Neuronal stem cell (in vitro differentiated cells): ENCODE data around the gene MYL5.

Experiments
- DNase-seq: peaks from one replicate; pipeline ENCODE4 v3.0.0-alpha.2; 2013; ENCODE audit warnings: low spot score
- H2AFZ ChIP-seq: one replicate; pipeline ENCODE4 v1.6.1; 2013; ENCODE audit warnings: mild to moderate bottlenecking, low read length, inconsistent platforms
- H2AK5ac ChIP-seq: 2 replicates; pipeline ENCODE4 v1.6.1; 2013; ENCODE audit warnings: low read depth, mild to moderate bottlenecking, inconsistent platforms, low read length, moderate library complexity, mixed read lengths
- H2BK120ac ChIP-seq: 2 replicates; pipeline ENCODE4 v1.6.1; 2013; ENCODE audit warnings: low read depth, mild to moderate bottlenecking, inconsistent platforms, low read length, moderate library complexity, mixed read lengths
- H2BK12ac ChIP-seq: one replicate; pipeline ENCODE4 v1.6.1; 2013; ENCODE audit warnings: low read length, inconsistent platforms
- H2BK15ac ChIP-seq: 2 replicates; pipeline ENCODE4 v1.6.1; 2013; ENCODE audit warnings: mild to moderate bottlenecking, low read length, inconsistent platforms, mixed read lengths
- H2BK5ac ChIP-seq: one replicate; pipeline ENCODE4 v1.6.1; 2013; ENCODE audit warnings: inconsistent platforms, mild to moderate bottlenecking, low read length, moderate library complexity
- H3K14ac ChIP-seq: one replicate; pipeline ENCODE4 v1.6.1; 2013; ENCODE audit warnings: low read length, inconsistent platforms
- H3K18ac ChIP-seq: 2 replicates; pipeline ENCODE4 v1.6.1; 2013; ENCODE audit warnings: low read length, inconsistent platforms
- H3K23ac ChIP-seq: 2 replicates; pipeline ENCODE4 v1.6.1; 2013; ENCODE audit warnings: low read depth, mild to moderate bottlenecking, mixed read lengths, low read length, inconsistent platforms; ENCODE audit not compliant: poor library complexity
- H3K27ac ChIP-seq: replicated peaks from 3 replicates; pipeline ENCODE4 v1.5.1; 2013; ENCODE audit warnings: low read length, inconsistent platforms
- H3K27me3 ChIP-seq, 3 experiments: 2 replicates each; pipeline ENCODE4 v1.6.1; 2013; ENCODE audit warnings: low read length in 3 of 3, mild to moderate bottlenecking in 2 of 3, inconsistent platforms in 1 of 3, low read depth in 1 of 3, mixed read lengths in 1 of 3, moderate library complexity in 1 of 3; ENCODE audit not compliant: control insufficient read depth in 3 of 3, insufficient read depth in 3 of 3
- H3K36me3 ChIP-seq, 2 donors: replicated peaks in 1 of 2; 2 replicates each; pipeline ENCODE4 v1.6.1; 2013; ENCODE audit warnings: low read length in 2 of 2; ENCODE audit not compliant: control insufficient read depth in 2 of 2, insufficient read depth in 2 of 2
- H3K4ac ChIP-seq: 2 replicates; pipeline ENCODE4 v1.6.1; 2013; ENCODE audit warnings: inconsistent platforms, mild to moderate bottlenecking, low read length, moderate library complexity
- H3K4me1 ChIP-seq, 2 donors: 1 replicate in 1 of 2; 2 replicates in 1 of 2; pipeline ENCODE4 v1.6.1; 2013; ENCODE audit warnings: low read length in 2 of 2, low read depth in 1 of 2; ENCODE audit not compliant: control insufficient read depth in 2 of 2, insufficient read depth in 1 of 2
- H3K4me2 ChIP-seq: one replicate; pipeline ENCODE4 v1.6.1; 2013; ENCODE audit warnings: mild to moderate bottlenecking, low read length, inconsistent platforms; ENCODE audit not compliant: insufficient read depth, poor library complexity, severe bottlenecking
- H3K4me3 ChIP-seq, 2 donors: 2 replicates each; pipeline ENCODE4 v1.5.1; 2013; ENCODE audit warnings: low read length in 2 of 2, mild to moderate bottlenecking in 2 of 2, inconsistent platforms in 1 of 2, moderate library complexity in 1 of 2
- H3K79me1 ChIP-seq: one replicate; pipeline ENCODE4 v1.6.1; 2013; ENCODE audit warnings: low read depth, mild to moderate bottlenecking, inconsistent platforms, low read length, moderate library complexity
- H3K9ac ChIP-seq: one replicate; pipeline ENCODE4 v1.6.1; 2013; ENCODE audit warnings: mild to moderate bottlenecking, low read depth, low read length, inconsistent platforms; ENCODE audit not compliant: poor library complexity
- H3K9me3 ChIP-seq, 2 donors: replicated peaks in 1 of 2; 2 replicates each; pipeline versions ENCODE3 to v1.6.1; 2013; ENCODE audit warnings: low read length in 2 of 2, mild to moderate bottlenecking in 2 of 2, inconsistent platforms in 1 of 2, low read depth in 1 of 2, mixed read lengths in 1 of 2, moderate library complexity in 1 of 2; ENCODE audit not compliant: control insufficient read depth in 2 of 2, insufficient read depth in 1 of 2
- H4K8ac ChIP-seq: one replicate; pipeline ENCODE4 v1.6.1; 2013; ENCODE audit warnings: low read depth, mild to moderate bottlenecking, inconsistent platforms, low read length, moderate library complexity
- H4K91ac ChIP-seq: one replicate; pipeline ENCODE4 v1.6.1; 2013; ENCODE audit warnings: low read length, low read depth, mild to moderate bottlenecking, inconsistent platforms; ENCODE audit not compliant: poor library complexity
- WGBS, 2 donors: extraction: QIAGEN DNeasy Blood & Tissue Kit; methylation state at CpG; one replicate each; pipeline ENCODE4 v1.1.7; 2013; ENCODE audit warnings: missing lambda C conversion rate in 2 of 2, mixed read lengths in 1 of 2; ENCODE audit not compliant: insufficient read length in 2 of 2, insufficient replicate concordance in 1 of 2; ENCODE audit errors: extremely low coverage in 2 of 2; 5-methylcytosine and 5-hydroxymethylcytosine counted together

Gene MYL5

DNA sequence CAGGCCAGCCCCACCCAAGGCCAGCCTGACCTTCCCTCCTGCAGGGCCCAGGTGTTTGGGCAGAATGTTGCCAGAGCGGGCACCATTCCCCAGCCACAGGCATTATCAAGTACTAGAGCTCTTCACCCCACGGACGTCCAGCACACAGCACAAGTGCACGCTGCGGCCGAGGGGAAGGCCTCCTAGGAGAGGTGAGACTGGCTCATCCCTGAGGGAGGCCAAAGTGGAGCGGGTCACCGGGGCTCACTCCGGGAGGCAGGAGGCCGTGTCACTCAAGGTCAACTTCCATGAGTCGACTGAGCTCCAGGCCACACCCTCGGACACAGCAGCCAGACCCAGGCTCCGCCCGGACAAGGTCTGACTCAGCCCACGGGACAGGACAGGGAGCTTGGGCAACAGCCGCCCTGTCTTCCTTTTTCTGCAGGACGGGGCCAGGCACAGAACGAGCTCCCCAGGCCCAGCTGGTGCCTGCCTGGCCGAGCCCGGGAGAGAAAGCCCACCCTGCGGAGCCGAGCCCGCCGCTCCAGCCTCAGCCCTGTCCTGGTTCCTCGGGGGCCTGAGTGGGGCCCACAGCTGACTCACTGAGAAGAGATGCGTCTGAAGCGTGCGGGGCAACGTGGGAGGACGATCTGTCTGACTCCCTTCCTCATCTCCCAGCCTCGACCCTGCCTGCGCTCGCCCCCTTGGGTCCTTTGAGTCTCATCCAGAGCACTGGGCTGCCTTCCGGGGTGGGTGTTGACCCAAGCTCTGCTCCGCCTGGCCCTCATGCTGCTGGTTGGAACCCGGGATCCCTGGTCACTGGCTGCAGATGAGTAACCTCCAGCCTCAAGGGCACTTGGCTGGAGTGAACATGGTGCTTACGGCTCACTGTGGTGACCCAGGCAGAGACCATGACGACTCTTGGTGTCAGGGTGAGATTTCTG lies 13.0 kb downstream of the MYL5 start:
- Histone ChIP-seq H3K36me3 (no peaks in the 10 kb centered on the region), H3K4me2 (no peak overlapping the region), H3K9ac (no peak overlapping the region), H3K27ac (no peak overlapping the region), H3K4me3 (no peak overlapping the region), H3K14ac (no peak overlapping the region), H3K27me3 (peaks cover 0 to 7% (median 0%) of the 10 kb centered on the region in 3 experiments), H3K4ac (no peak overlapping the region), H3K9me3 (no peaks in the 10 kb centered on the region), H4K8ac (peak overlapping the region; percentile 43), H2BK15ac (peak overlapping the region; percentile 67), H2AK5ac (peak overlapping the region; percentile 96), H2BK12ac (peak overlapping the region; percentile 73), H2BK120ac (no peak overlapping the region), H3K23ac (peak overlapping the region; percentile 91), H3K4me1 (peaks cover 0 to 10% of the 10 kb centered on the region in 2 donors), H2AFZ (peak overlapping the region; percentile 28), H4K91ac (no peak overlapping the region), H3K18ac (peak overlapping the region; percentile 28), H2BK5ac (peak overlapping the region; percentile 60), H3K79me1 (peaks cover 5% of the 10 kb centered on the region)
- WGBS, 2 donors = no CpG with 5 or more reads among the region's 38 CpGs
- no peak for DNase-seq

GRCh38 chr4:687971-688853 lies 13.9 kb downstream of the MYL5 start:
- H2BK120ac ChIP-seq = peak overlapping the region; percentile 63
- no peaks in the 10 kb centered on the region for H3K36me3 ChIP-seq
- peak overlapping the region; percentile 84 for H2BK12ac ChIP-seq
- H3K79me1 ChIP-seq = peaks cover 7% of the 10 kb centered on the region
- peak overlapping the region; percentile 71 for H3K4me2 ChIP-seq
- no peak overlapping the region for H3K27ac ChIP-seq
- peaks cover 0 to 10% of the 10 kb centered on the region in 2 donors for H3K4me1 ChIP-seq
- peaks cover 0 to 7% (median 0%) of the 10 kb centered on the region in 3 experiments for H3K27me3 ChIP-seq
- no peak overlapping the region for H4K8ac ChIP-seq
- peak overlapping the region in 1 of 2 donors; percentile 70 for H3K4me3 ChIP-seq
- peak overlapping the region; percentile 53 for H2BK5ac ChIP-seq
- peak overlapping the region; percentile 93 for H3K9ac ChIP-seq
- H3K18ac ChIP-seq = peak overlapping the region; percentile 89
- H2AFZ ChIP-seq = no peak overlapping the region
- H2BK15ac ChIP-seq = peak overlapping the region; percentile 53
- peak overlapping the region; percentile 91 for H3K23ac ChIP-seq
- peak overlapping the region; percentile 30 for H4K91ac ChIP-seq
- H2AK5ac ChIP-seq = peak overlapping the region; percentile 96
- no CpG with 5 or more reads among the region's 26 CpGs for WGBS, 2 donors
- H3K4ac ChIP-seq = peak overlapping the region; percentile 3
- DNase-seq = no peak
- peak overlapping the region; percentile 21 for H3K14ac ChIP-seq
- no peaks in the 10 kb centered on the region for H3K9me3 ChIP-seq

- Histone ChIP-seq H3K36me3 (no peaks in the 10 kb centered on the region), H3K9ac (peak within 1 kb of the TSS; percentile 93), H2BK120ac (peak within 1 kb of the TSS; percentile 63), H3K27ac (no peak within 1 kb of the TSS), H2BK12ac (peak within 1 kb of the TSS; percentile 84), H4K91ac (peak within 1 kb of the TSS; percentile 30), H2BK5ac (peak within 1 kb of the TSS; percentile 53), H4K8ac (peak within 1 kb of the TSS; percentile 8), H2AFZ (peak within 1 kb of the TSS; percentile 76), H3K23ac (peak within 1 kb of the TSS; percentile 91), H2AK5ac (peak within 1 kb of the TSS; percentile 96), H3K4ac (peak within 1 kb of the TSS; percentile 3), H3K4me3 (peak within 1 kb of the TSS in 1 of 2 donors; percentile 70), H3K27me3 (peaks cover 0 to 7% (median 3%) of the 10 kb centered on the region in 3 experiments), H3K14ac (peak within 1 kb of the TSS; percentile 71), H2BK15ac (peak within 1 kb of the TSS; percentile 53), H3K9me3 (no peaks in the 10 kb centered on the region), H3K79me1 (peaks cover 7% of the 10 kb centered on the region), H3K4me2 (peak within 1 kb of the TSS; percentile 71), H3K18ac (peak within 1 kb of the TSS; percentile 89), H3K4me1 (peaks cover 0 to 8% of the 10 kb centered on the region in 2 donors)
- DNase-seq = no peak
- no CpG with 5 or more reads among the region's 59 CpGs for WGBS, 2 donors
Measured at GRCh38 chr4:688854-689681, 14.7 kb downstream of the MYL5 start, which contains the start of gene SLC49A3. Gene SLC49A3, minus strand, starts transcription at chr4:689151. Its CDS starts 24 bp downstream, at chr4:689127.
